Chondrocyte (in vitro differentiated cells): ENCODE data around the gene ZDHHC4. TPM values are rescaled to one million over a fixed set of nuclear protein-coding genes. Genes with fewer than 3 reads are reported as not detected.

ENCODE experiments used
- DNase-seq: peaks from one replicate; pipeline ENCODE4 v3.0.0; 2021; ENCODE audit warnings: mixed read lengths, low spot score
- H3K27ac Mint-ChIP-seq: one replicate; pipeline ENCODE4 v1.8.0; 2021; ENCODE audit warnings: mild to moderate bottlenecking, moderate library complexity, mixed read lengths; ENCODE audit not compliant: unreplicated experiment
- H3K27me3 Mint-ChIP-seq: 2 replicates; pipeline ENCODE4 v1.8.0; 2021; ENCODE audit warnings: low read depth, mixed read lengths
- H3K36me3 Mint-ChIP-seq: 2 replicates; pipeline ENCODE4 v1.8.0; 2021; ENCODE audit warnings: low read depth, mixed read lengths
- H3K4me1 Mint-ChIP-seq: 2 replicates; pipeline ENCODE4 v1.8.0; 2021; ENCODE audit warnings: low read depth, mild to moderate bottlenecking, mixed read lengths
- H3K4me3 Mint-ChIP-seq: one replicate; pipeline ENCODE4 v1.8.0; 2021; ENCODE audit warnings: mild to moderate bottlenecking, moderate library complexity, mixed read lengths; ENCODE audit not compliant: unreplicated experiment
- H3K9me3 Mint-ChIP-seq: 2 replicates; pipeline ENCODE4 v1.8.0; 2021; ENCODE audit warnings: low read depth, mixed read lengths
- CTCF ChIP-seq: fragments of 200-600 bp; sonication (generic); IDR thresholded peaks from 2 replicates; pipeline ENCODE4 v1.5.0; 2021; ENCODE audit warnings: antibody characterized with exemption, mild to moderate bottlenecking, moderate library complexity
- total RNA-seq: library from RNA; stranded (reverse); gene quantifications from 3 replicates; pipeline ENCODE4 v1.2.1, GENCODE V29; 2021

Gene ZDHHC4
- total RNA-seq, 1 donor from 2014 or later = 50.6 TPM

- H3K27ac Mint-ChIP-seq = no peak overlapping the region
- peaks cover 12% of the 10 kb centered on the region for H3K36me3 Mint-ChIP-seq
- peaks cover 9% of the 10 kb centered on the region for H3K4me1 Mint-ChIP-seq
- no peak overlapping the region for H3K4me3 Mint-ChIP-seq
- TF ChIP-seq CTCF = no peak
- DNase-seq = no peak
- no peaks in the 10 kb centered on the region for H3K9me3 Mint-ChIP-seq
- no peaks in the 10 kb centered on the region for H3K27me3 Mint-ChIP-seq
Measured at GRCh38 chr7:6618621-6619020, 41.4 kb downstream of the ZDHHC4 start.

- peaks cover 12% of the 10 kb centered on the region for H3K36me3 Mint-ChIP-seq
- H3K4me3 Mint-ChIP-seq = no peak overlapping the region
Measured at GRCh38 chr7:6619961-6620360, 42.7 kb downstream of the ZDHHC4 start.

GRCh38 chr7:6621195-6622133, 44.2 kb downstream of the ZDHHC4 start:
- H3K4me3 Mint-ChIP-seq = no peak overlapping the region
- no peak overlapping the region for H3K27ac Mint-ChIP-seq

More at GRCh38 chr7:6619961-6620360, 42.7 kb downstream of the ZDHHC4 start:
- Mint-ChIP-seq H3K4me1 (peaks cover 5% of the 10 kb centered on the region), H3K9me3 (no peaks in the 10 kb centered on the region), H3K27me3 (no peaks in the 10 kb centered on the region), H3K27ac (no peak overlapping the region)
- DNase-seq = no peak
- TF ChIP-seq CTCF = no peak

GRCh38 chr7:6622134-6622710, 45.0 kb downstream of the ZDHHC4 start:
- H3K4me1 Mint-ChIP-seq = no peaks in the 10 kb centered on the region
- no peaks in the 10 kb centered on the region for H3K9me3 Mint-ChIP-seq
- peaks cover 11% of the 10 kb centered on the region for H3K36me3 Mint-ChIP-seq
- H3K27ac Mint-ChIP-seq = no peak overlapping the region
- H3K27me3 Mint-ChIP-seq = no peaks in the 10 kb centered on the region
- no peak overlapping the region for H3K4me3 Mint-ChIP-seq
- DNase-seq = no peak
- no peak for TF ChIP-seq CTCF

More at GRCh38 chr7:6621195-6622133, 44.2 kb downstream of the ZDHHC4 start:
- DNase-seq = no peak
- H3K27me3 Mint-ChIP-seq = no peaks in the 10 kb centered on the region
- no peaks in the 10 kb centered on the region for H3K4me1 Mint-ChIP-seq
- TF ChIP-seq CTCF = no peak
- no peaks in the 10 kb centered on the region for H3K9me3 Mint-ChIP-seq
- H3K36me3 Mint-ChIP-seq = peaks cover 12% of the 10 kb centered on the region

- H3K4me3 Mint-ChIP-seq = no peak overlapping the region
- H3K27me3 Mint-ChIP-seq = no peaks in the 10 kb centered on the region
- no peak overlapping the region for H3K27ac Mint-ChIP-seq
- TF ChIP-seq CTCF = no peak
- H3K4me1 Mint-ChIP-seq = no peaks in the 10 kb centered on the region
- peaks cover 9% of the 10 kb centered on the region for H3K36me3 Mint-ChIP-seq
- no peak for DNase-seq
- no peaks in the 10 kb centered on the region for H3K9me3 Mint-ChIP-seq
Measured at GRCh38 chr7:6623589-6624245, 46.5 kb downstream of the ZDHHC4 start.
